SH-SY5Y (cell line): Measurements from ENCODE around the gene RINT1.

Source experiments
- GATA2 ChIP-seq: IDR thresholded peaks from 2 replicates; pipeline ENCODE4 v1.6.1; 2011; ENCODE audit warnings: mild to moderate bottlenecking, low read depth, low read length
- GATA3 ChIP-seq: IDR thresholded peaks from 2 replicates; pipeline ENCODE4 v1.6.1; 2011; ENCODE audit warnings: low read depth, mild to moderate bottlenecking, low read length, moderate library complexity

DNA sequence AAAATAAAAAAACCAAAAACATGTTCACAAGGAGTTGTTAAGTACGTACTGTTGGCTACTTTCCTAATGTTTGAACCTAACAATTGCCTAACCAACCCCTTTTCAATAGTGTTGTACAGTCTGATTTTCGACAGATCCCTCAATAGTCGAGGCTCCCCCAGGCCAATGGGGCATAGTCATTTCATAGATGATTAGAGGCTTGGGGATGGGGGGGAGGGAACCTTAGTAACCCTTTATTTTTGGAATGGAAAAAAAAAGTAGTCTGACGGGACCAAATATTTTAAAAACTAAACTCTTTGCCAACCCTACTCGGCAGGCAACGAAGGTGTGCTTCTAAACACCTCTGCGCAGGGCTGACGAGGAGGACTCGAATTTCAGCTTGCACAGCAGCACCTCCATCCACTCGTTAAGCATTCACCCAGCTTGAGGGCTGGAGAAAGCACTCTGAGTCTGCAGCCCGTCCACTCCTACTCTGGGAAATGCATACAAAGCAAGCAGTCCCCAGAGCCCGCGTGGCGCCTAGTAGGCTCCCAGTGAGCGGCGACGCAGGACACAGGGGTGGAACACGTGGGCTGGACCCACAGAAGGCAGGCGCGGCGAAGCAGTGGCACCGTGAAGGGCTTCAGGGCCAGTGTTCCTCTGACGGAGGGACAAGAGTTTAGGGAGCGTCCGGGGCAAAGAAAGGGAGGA, 10.8 kb upstream of the RINT1 start:
- no peak for TF ChIP-seq GATA2
- no peak for TF ChIP-seq GATA3
